GM21515 (cell line): ENCODE results near the gene CCDC57.

Experiments used
- ATAC-seq: cut with Tn5 transposase; IDR thresholded peaks from one replicate; pipeline ENCODE4 v1.9.1; 2021; ENCODE audit not compliant: unreplicated experiment

The CCDC57 gene

DNA sequence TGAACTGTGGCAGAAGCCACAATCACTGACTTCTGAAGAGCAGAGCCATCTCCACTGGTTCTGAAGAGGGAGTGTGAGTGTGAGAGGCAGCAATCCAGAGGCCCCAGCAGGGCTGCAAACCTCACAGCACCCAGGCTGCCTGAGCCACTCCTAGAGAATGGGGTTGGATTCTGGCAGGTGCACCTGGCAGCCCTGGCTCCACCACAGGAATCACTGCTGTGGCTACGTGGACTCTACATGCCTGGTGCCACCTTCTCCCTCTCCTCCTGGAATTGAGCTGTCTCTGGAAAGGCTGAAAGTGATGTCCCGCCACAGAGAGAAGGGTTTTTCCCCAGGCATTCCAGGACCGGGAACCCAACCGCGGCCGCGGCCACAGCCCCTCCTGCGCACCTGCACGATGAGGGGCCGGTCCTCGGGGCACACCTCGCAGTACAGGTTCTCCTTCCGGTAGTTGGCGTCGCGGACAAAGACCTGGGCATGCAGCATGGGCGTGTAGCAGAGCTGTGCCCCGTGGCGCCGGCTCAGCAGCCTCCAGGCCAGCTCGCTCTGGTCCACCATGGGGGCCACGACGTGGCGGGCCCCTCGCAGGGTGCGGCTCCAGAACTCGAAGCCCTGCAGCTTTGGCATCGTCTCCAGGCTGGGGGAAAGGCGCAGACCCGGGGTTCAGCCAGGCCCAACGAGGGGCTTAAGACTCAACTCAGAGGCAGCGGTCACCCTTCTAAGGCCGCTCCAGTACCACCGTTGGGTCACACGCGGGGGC, 148.0 kb downstream of the CCDC57 start:
- no peak for ATAC-seq

GRCh38 chr17:82063424-82064415, 148.9 kb downstream of the CCDC57 start:
- ATAC-seq, result no peak

DNA sequence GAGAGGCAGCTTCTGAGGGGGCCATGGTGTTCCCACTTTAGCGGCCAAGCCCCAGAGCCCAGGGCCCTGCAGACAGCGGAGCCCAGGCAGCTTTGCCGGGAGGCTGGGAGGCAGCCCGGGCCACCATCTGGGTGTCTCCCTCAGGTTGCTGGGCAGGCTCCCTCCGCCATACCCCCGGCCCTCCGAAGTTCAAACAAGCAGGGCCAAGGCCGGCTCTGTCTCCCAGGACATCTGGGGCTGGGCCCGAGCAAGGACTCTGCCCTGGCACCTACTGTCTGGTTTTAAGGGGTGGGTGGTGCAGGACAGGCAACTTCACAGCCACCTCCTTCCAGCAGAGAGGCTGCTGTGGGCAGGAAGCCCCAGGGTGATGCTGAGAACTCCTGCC, 149.7 kb downstream of the CCDC57 start:
- ATAC-seq, result no peak

GRCh38 chr17:82062076-82062983, 150.3 kb downstream of the CCDC57 start:
- ATAC-seq, result no peak

DNA sequence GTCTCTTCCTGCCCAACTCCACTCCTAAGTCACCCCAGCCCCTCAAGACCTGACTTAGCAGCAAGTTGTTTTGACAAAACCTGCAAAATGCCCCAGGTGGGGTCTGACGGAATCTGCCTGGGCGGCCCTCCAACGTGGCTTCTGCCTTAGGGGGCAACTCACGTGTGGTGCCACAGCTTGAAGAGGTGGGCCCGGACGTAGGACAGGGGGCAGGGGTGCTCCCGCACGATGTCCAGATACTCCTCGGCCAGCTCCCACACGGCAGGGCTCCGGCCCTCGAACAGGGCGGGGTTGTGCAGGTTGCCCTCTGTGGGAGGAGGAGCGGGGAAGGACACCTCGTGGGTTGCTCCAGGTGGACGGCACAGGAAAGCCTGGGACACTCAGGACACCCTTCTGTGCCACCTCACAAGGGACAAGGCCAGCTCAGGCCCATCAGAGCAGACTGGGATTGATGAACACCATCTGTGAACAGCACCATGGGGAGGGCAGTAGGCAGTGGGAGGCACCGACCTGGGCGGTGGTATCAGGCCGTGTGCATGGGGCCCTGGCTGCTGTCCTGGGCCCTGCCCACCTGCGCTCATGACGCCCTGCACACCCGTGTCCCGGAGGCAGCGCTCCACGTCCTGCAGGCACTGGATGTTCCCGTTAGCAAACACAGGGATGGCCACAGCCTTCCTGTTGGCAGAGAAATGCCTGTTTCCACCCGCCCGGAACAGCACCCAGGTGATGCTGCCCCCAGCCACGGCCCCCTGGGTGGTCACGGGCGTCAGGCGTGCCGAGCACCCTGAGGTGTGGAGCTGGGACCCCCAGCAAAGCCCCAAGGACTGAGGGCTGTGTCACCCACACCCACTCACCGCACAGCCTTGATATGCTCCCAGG, 151.4 kb downstream of the CCDC57 start:
- no peak for ATAC-seq

DNA sequence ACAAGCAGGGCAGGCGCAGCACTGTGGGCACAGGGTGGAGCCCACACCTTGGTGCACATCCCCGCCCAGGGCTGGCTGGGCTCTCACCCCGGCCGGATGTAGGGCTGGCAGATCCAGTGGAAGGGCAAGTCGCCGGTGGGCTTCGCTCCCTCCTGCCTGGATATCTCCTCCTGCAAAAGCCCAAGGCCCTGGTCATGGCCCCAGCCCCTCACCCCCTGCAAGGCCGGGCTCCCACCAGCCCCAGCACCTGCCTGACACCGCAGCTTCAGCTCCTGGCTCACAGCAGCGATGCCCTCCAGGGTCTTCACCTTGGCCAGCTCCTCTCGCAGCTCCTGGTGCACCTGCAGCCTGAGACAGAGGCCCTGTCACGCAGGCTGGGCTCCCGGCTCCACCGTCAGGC, 152.0 kb downstream of the CCDC57 start:
- ATAC-seq, result no peak

DNA sequence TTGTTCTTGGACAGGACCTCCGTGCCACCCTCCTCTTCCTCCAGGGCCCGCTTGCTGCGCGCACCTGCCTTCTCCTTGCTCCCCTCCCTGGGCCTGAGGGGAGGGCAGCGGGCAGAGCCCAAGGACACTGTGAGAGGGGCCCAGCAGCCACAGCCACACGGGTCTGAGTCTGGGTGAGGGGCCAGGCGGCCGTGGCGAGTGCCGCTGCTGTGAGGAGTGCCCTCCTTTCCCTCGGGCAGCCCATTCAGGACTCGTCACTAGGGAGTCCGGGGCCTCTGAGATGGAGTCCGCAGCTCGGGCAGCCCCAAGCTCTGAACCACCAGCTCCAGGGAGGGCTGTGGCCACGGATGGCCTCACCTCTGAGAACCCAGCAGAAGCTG, 152.7 kb downstream of the CCDC57 start:
- ATAC-seq, result no peak

DNA sequence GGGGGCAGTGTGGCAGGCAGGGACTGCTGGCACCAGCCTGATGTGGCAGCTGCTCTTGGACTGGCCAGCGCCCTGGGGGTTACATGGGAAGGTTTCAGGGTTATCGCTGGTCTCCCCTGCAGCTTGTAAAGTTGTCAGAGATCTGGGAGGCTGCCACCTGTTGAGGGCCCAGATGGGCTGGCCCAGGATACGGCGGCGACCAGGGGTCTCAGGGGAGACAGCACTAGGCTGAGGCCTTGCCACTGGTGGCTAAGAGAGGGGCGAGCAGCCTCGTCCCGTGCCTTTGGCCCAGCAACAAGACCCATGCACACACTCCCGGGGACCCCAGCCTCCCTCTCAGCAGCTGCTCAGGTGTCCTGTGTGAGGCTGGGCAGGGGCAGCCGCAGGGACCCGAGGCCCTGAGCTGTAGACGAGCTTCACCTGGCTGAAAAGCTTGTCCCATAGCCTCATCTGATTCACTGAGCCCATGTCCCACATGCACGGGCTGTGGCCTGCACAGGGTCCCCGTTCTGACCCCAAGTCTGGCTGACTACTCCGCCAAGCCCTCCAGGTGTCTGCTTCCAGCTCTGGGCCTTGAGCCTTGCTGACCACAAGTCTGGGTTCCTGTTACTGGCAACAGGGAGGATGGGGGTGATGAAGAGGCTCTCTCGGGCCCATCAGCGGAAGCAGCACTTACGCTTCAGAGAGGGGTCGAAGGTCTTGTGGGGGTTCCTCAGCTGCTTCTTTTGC, 153.2 kb downstream of the CCDC57 start:
- ATAC-seq, result no peak

- ATAC-seq, result no peak
Observed at GRCh38 chr17:82058855-82059249, 153.8 kb downstream of the CCDC57 start.

- no peak for ATAC-seq
Observed at GRCh38 chr17:82058230-82058854, 154.3 kb downstream of the CCDC57 start.

DNA sequence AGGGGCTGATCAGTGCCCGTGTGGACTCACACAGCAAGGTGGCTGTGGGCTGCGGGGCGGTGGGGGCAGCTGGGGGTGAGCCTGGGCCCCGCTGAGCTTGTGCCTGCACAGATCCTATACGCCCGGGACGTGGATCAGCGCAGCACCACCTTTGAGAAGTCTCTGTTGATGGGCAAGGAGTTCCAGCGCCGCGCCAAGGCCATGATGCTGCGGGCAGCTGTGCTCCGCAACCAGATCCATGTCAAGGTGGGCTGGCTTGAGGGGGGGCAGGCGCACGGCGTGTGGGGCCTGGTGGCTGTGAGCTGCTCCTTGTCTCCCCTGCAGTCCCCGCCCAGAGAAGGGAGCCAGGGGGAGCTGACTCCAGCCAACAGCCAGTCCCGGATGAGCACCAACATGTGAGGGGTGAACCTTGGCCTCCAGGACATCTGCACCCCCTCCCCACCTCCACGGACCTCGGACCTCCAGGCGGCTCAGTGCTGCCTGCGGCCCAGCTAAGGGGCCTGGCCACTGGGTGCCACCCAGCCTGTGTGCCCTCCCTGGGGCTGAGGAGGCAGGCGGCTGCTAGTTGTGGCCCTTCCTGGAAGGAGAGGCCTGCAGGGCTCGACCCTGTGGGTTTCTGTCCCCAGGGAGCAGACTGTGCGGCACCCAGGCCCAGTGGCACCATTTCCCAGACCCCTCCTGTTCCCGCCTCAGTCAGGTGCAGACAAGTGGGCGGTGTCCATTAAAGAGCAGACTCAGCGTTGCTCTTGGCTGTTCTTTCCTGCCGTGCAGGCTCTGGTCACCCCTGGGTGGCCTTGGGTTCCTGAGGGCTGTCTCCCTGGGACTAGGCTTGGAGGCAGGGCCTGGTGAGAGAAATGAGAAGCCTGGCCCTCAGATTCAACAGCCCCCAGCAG, 155.7 kb downstream of the CCDC57 start:
- ATAC-seq, result no peak

GRCh38 chr17:82055965-82056728, 156.5 kb downstream of the CCDC57 start:
- ATAC-seq, result no peak

- no peak for ATAC-seq
Observed at GRCh38 chr17:82055023-82055964, 157.3 kb downstream of the CCDC57 start.

GRCh38 chr17:82054351-82055022, 158.2 kb downstream of the CCDC57 start:
- ATAC-seq, result no peak

GRCh38 chr17:82053556-82054263, 158.9 kb downstream of the CCDC57 start:
- ATAC-seq, result no peak
